NCI-H2029 (cell line): ENCODE measurements around the gene RBM47.
"Not testable (repeated sequence)": the region's sequence is repeated elsewhere in the genome, so short reads cannot be mapped to it uniquely, and the experiment has no call there.

ENCODE experiments used
- DNase-seq: peaks from one replicate; lab custom pipeline; 2025; lab: John Stamatoyannopoulos, UW

The RBM47 gene

DNA sequence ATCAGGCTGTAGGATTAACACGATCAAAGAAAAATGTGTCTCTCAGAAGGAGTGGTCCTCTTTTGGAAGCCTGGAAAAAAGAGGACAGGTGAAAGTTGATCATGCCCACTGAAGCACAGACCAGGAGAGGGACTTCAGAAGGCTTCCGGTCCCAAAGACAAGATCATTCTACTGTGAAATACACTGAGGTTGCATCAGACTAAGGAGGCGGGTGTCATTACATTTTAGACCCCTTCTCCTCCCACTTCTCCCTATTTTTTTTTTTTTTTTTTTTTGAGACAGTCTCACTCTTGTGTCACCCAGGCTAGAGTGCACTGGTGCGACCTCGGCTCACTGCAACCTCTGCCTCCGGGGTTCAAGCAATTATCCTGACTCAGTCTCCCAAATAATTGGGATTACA, 67.5 kb downstream of the RBM47 start:
- no peak for DNase-seq

DNA sequence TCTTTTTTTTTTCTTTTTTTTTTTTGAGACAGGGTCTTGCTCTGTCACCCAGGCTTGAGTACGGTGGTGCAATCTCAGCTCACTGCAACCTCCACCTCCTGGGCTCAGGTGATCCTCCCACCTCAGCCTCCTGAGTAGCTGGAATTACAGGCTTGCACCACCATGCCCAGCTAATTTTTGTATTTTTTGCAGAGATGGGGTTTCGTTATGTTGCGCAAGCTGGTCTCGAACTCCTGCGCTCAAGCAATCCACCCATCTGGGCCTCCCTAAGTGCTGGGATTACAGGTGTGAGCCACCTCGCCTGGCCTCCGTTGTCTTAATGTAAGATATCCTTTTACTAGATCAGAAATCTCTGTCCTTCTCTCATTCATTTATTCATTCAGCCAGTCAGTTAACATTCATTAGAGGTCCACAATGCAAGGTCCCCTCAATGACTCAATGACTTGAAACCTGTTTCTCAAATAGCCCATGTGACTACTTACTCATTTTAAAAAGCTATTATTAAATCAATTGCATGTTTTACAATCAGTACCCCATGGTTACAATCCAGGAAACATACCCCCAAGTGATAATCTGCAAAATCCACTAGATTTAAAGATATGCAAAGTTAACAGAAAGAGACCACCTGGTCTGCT, 68.0 kb downstream of the RBM47 start:
- not testable (repeated sequence) for DNase-seq

DNA sequence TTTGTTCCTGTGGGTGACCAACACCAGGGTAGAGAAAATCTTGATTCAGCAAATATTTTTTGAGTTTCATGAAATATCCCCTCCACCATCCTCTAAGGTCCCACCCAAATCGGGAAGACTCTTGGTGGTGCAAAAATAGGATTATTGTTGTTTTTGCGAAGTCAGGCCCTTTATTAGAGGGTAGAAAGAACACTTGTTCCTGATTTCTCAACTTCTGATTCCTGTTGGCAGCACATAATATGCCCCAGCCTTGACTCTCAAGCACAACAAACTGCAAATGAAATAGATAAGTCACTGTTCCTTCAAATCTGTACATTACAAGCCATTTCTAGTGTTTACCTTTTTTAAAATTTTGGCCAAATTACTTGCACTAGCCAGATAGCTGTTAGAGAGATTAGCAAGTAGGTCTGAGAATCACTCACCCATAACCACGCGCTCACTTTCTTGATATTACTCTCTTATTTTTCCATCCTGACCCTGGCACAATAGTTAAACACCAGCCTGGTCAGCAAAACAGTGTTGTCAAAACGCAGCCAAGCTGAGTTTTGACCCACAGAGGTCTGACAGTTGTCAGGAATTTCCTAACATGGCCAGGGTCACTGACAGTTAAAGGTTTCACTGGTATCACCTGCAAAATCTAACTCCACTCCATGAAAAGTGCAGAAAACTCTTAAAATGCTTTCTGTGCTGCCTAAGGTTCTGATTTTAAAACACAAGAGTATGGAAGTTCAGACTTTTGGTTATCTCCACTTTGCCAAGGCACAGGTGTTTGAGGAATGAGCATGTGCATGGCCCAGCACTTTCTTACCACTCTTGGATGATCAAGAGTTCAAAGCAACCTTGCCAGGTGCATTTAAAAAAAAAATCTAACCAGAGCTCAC, 69.8 kb downstream of the RBM47 start:
- no peak for DNase-seq

DNA sequence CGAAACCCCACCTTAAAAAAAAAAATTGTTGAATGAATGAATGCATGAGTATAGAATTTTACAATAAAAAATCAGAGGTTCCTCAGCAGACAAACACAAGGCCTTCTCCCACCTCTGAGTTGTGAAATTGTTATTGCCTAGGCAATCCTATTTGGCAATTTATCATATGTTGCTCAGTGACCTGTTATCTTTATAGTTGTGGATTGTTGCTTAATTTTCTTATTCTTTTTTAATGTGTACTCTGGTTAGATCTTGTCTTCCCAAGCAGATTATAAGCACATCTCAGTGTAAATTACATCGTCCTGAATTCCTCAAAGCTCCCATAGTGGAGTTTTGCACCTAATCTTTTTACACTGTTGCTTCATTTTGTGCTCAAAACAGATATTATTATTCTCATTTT, 71.9 kb downstream of the RBM47 start:
- DNase-seq: no peak

DNA sequence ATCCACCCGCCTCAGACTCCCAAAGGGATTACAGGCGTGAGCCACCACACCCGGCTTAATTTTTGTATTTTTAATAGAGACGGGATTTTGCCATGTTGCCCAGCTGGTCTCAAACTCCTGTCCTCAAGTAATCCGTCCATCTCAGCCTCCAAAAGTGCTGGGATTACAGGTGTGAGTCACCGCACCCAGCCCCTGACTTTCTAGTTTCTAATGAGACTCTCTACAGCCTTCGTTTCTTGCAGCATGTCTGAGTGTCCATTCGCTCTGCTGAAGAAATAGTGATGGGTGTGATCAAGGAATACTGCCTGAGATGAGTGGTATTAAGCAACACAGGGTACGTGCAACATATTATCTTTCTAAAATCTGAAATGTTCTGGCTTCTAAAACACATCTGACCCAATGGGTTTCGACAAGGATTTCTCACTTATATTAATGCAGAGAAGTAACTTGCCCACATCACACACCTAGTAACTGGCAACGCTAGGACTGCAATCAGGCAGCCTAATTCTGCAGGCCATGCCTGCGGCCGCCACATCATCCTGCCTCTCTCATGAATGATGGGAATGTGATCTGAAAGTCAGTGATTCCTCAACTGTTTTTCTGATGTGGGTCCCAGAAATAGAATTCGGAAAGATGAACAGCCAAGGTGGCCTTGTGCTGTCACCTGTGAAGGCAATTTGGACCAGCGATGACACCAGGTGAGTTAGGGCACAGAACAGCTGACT, 74.3 kb downstream of the RBM47 start:
- no peak for DNase-seq

DNA sequence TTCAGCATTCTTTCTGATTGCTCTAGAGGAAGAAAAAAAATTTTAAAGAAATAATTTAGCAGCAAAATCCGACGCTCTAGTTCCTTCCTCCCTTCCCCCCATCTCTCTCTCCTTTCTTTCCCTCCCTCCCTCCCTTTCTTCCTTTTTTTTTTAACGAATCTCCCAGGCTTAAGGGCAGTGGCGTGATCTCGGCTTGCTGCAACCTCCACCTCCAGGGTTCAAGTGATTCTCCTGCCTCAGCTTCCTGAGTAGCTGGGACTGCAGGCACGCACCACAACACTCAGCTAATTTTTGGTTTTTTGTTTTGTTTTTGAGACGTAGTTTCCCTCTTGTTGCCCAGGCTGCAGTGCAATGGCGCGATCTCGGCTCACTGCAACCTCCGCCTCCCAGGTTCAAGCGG, 75.0 kb downstream of the RBM47 start:
- DNase-seq: not testable (repeated sequence)

DNA sequence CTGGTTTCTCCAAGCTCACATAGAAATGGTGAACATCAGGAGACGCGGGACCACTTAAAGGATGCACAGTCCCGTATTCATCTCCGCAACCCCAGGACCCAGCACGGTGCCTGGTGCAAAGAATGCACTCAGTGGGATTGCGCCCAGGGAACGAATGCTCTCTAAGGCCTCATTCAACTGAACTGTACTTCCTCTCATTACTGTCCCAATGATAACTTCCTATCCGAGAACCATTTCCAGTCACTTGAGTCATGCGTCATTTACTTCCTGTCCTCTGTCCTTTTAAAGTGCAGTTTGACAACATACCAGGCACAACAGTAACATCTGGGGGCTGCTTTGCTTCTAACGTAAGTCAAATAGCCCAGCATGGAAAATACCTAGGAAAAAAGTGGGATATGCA, 75.7 kb downstream of the RBM47 start:
- no peak for DNase-seq

DNA sequence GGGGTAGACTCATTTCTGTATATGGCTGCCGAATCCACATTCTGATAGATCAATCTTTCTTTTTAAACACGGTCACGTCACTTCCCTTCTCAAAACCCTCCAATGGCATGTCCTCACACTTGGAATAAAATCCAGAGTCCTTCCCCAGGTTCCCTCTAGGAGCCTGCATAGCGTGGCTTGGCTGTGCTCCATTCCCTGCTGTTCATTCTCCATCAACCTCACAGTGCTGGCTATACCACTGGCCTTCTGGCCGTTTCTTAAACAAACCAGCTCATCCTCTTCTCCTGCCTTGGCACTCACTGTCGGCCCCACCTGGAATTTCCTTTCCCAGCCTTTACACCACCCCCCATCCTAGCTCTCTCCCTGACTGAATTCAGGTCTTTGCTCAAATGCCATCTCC, 77.1 kb downstream of the RBM47 start:
- no peak for DNase-seq

DNA sequence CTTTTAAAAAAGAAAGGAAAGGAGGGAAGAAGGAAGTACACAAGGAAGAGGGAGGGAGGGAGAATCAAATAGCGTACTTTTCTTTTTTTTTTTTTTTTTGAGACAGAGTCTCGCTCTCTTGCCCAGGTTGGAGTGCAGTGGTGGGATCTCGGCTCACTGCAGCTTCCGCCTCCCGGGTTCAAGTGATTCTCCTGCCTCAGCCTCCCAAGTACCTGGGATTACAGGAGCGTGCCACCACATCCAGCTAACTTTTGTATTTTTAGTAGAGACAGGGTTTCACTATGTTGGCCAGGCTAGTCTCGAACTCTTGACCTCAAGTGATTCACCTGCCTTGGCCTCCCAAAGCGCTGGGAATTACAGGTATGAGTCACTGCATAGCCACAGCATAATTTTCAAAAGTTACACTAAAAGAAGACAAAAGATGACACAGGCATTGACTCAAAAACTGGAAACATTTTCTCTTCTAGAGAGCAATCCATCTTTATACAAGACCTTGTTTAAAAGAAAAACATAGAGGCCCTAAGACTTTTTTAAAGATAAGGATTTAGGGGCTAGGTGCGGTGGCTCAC, 78.0 kb downstream of the RBM47 start:
- DNase-seq: not testable (repeated sequence)

DNA sequence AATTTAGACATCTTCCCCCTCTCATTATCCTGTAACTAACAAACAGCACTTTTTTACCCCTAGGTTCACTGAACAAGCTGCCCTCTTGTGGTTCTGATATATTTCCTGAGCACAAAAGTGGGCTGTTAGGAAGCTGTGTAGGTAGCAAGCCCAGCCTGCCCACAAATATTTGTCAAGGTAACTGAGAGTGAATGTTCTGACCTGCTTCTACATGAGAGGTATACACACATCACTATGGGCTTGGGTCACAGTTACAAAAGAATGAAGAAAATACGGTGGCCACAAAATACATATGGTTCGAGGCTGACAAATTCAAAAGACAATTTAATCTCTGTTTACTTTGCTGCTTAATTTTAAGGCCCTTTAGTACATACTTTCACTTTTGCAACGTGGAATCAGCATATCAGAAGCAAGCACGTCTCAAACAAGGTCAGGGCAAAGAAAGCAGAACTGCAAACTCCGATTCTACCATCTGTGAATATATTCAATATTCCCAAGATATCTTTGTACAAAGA, 78.7 kb downstream of the RBM47 start:
- DNase-seq: peak; percentile 59

DNA sequence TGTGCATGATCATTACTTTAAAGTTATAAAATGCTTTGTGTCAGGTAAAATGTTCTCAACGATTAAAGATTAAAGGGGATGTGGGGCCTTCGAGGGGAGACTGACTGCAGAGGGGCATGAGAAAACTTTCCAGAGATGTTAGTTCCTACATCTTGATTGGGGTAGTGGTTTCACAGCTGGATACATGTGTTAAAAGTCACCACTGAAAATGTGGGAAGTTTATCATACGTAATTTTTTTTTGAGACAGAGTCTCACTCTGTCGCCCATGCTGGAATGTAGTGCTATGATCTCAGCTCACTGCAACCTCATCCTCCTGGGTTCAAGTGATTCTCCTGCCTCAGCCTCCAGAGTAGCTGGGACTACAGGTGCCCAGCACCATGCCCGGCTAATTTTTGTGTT, 79.5 kb downstream of the RBM47 start:
- no peak for DNase-seq

DNA sequence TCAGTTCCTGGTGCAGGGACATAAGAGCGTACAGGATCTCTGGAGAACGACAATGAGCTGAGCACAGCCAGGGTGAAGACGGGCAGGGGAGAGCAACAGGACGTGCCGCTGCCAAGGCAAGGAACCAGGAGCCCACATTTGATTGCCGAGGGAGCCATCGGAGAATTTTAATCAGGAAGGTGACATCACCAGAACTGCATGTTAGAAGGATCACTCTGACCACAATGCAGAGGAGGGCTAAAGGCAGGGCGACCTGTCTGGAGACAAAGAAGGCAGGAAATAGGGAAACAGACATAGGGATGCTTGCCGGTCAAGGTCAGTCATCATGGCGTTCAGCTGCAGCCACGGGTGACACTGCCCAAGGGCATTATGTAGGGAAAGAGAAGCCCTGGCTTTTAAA, 81.4 kb downstream of the RBM47 start:
- peak; percentile 30 for DNase-seq

DNA sequence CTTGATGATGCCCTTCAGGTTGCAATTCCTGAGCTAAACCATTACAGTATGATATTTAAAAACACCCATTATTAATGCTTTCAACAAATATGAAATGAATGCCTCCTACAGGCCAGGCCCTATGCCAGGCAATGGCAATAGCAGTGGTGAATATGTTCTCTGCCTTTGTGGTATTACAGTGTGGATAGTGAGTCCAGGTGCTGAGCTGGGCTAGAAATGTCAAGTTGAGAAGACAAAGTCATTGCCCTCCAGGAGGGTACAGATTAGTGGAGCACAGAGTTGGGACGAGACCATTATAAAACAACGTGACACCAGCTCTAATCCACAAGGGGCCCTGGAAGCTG, 81.9 kb downstream of the RBM47 start:
- DNase-seq: no peak

DNA sequence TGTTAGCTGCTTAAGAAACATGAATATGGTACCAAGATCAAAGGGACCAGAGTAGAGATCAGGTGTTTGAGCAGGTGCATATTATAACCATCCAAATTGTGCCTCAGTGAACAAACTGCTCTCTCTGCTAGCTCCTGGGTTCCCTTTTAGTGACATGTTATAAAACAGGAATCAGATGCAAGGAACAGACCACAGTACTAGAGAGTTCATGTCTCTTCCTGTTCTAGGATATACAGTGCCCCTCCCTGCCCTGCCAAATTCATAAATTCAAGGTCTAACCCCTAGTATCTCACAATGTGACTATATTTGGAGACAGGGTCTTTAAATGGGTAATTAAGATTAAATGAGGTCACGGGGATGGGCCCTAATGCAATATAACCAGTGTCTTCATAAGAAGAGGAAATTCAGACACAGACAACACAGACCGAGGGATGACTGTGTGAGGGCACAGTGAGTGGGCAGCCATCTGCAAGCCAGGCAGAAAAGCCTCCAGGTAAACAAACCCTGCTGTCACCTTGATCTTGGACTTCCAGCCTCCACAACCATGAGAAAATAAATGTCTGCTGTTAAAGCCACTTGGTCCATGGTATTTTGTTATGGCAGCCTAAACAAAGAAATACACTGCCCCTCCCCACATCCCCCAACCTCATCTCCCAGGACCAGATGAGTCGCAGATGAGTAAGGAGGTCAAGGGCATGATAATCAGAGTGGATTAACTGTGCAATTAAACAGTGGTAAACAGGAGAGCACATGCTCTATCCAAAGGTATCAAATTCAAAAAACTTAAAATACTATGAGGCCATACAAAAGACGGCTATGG, 82.5 kb downstream of the RBM47 start:
- DNase-seq: no peak

DNA sequence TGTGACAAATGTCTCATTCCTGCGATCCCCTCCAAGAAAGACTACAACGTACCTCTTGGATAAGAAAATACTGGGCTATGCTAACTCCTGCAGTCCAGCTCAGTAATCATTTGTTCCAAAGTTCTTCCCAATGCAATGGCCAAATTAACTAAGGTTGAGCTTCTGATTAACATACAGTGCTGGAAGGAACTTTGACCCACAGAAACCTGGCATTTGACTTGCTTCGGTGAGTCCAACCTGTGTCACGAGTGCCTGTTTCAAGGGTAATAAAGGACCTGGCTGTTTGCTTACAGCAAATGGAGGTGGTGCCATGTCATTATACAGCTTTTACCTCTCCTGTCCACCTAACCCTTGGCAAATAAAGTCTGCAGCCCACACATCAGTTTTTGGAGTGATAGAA, 83.2 kb downstream of the RBM47 start:
- DNase-seq: peak; percentile 73

DNA sequence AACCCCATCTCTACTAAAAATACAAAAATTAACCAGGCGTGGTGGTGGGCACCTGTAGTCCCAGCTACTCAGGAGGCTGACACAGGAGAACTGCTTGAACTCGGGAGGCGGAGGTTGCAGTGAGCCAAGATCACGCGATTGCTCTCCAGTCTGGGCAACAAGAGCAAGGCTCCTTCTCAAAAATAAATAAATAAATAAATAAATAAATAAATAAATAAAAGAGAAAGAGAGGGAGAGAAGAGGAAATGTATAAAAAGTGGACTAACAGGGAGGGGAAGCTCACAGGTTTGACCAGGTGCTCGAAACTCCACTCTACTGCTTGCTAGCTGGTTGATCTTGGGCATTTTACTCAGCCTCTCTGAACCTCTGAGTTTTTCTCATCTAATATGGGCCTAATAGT, 84.2 kb downstream of the RBM47 start:
- not testable (repeated sequence) for DNase-seq

DNA sequence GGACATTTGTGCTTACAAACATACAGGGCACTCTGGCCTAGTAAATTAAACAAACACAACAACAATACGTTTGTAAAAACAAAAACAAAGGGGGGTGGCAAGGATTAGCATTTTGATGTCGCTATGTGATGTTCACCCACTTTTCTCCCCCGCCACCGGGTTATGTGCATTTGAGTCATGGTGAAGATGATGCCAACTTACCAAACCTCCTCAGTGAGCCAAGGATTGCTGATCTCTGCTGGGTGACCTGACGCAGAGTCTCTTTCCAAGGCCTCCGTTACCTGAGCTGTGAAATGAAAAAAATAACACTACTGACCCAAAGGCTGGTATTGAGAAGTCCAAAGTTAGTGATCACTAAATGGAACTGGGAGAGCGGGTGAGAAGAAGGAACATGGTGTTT, 85.4 kb downstream of the RBM47 start:
- DNase-seq: no peak

DNA sequence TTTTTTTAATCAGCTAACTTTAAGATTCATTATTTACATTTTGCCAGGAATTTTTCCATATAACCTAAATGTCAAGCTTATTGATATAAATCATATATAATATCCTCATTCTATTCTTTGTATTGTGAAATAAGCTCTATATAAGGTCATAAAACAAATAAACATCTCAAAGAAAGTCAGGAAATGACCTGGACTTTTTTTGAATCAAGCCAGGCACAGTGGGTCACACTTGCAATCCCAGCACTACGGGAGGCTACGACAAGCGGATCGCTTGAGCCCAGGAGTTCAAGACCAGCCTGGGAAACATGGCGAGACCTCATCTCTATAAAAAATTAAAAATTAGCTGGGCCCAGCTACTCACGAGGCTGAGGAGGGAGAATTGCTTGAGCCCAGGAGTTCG, 88.9 kb downstream of the RBM47 start:
- DNase-seq: no peak

DNA sequence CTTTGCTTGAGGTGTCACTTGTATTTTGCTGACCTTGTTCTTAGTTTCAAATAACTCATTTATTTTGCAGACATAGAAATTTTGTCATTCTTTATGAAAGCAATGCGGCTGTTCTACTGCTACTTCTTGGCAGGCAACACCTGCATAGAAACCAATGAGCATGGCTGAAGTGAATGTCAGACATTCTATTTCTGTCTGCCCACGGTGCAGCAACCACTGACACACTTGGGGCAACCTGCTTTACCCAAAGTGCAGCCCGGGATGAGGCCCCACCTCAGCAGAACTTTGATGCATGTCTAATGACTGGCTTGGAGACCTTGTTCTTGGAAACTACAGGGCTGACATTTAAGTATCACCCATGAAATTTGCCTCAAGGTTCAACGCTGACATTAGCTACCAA, 93.6 kb downstream of the RBM47 start:
- DNase-seq: no peak

DNA sequence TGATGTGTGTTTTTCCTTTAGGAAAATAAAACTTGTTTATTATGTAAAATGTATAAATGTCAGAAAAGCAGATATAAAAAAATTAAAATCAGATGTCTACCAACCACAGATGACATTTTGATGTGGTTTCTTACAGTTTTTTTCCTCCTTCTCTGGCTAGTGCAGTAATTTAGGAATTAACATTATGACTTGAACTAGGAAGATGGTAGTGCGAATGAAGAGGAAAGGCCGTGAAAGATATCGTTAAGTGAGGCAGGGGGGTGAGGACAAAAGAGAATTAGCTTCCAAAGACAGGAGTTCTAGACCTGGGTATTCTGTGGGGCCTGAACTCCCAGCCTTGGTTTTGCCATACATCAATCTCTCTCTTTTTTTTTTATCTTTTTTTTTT, 98.0 kb downstream of the RBM47 start:
- DNase-seq: no peak

DNA sequence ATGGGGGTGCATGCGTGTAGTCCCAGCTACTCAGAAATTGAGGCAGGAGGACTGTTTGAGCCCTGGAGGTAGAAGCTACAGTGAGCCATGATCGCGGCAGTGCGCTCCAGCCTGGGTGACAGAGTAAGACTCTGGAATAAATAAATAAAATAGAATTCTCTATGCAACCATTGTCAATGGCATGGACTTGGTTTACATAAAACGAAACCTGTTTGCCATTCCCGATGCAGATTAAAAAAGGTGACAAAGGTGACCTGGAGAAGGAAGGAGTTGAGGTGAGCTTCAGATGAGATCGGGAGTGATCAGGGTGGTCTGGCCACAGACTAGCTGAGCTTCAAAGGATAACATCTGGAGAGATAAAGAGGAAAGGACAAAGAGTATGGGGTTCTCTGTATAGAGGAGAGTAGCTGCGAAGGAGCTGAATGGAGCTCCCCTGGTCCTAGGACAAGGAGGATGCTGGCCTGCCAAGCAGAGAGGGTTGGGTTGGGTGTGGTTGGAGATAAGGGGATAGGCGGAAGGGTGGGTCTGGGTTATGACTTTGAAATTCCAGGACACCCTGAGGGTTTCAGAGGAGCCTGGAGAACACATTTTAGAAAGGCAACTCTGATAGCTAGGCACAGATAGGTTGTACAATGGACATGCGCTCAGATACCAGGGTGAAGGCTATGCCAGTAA, 98.6 kb downstream of the RBM47 start:
- DNase-seq: no peak
